ENCODE measurements around the gene SNRNP27. TPM values are rescaled to one million over a fixed set of nuclear protein-coding genes. Genes with fewer than 3 reads are reported as not detected.

The SNRNP27 gene
- total and polyA plus RNA-seq, 9 donors, result 62.6 to 73.9 (median 69.7) TPM

- no peaks in the 10 kb centered on the region for H3K9me3 ChIP-seq (replicated peaks; ENCODE audit: control insufficient read depth, low read depth, low read length)
- H3K27me3 ChIP-seq (ENCODE audit: control insufficient read depth, insufficient read depth, low read length), result no peaks in the 10 kb centered on the region
- H3K4me1 ChIP-seq (ENCODE audit: control insufficient read depth, insufficient read depth, low read length), result peaks cover 4% of the 10 kb centered on the region
- H3K36me3 ChIP-seq (ENCODE audit: control insufficient read depth, insufficient read depth, low read length), result peaks cover 5% of the 10 kb centered on the region
- H3K4me3 ChIP-seq (ENCODE audit: low read length), result peak within 1 kb of the TSS; percentile 91
- DNase-seq, result peak; percentile 27
- under 1% methylated on average over 69 of the region's 81 CpGs for WGBS (ENCODE audit: insufficient coverage)
- peak within 1 kb of the TSS; percentile 99 for H3K27ac ChIP-seq (ENCODE audit: low read length)
Measured at GRCh38 chr2:69914950-69915945, 21.5 kb downstream of the SNRNP27 start, which contains the start of gene MXD1. Gene MXD1, plus strand, starts transcription at chr2:69915109. Its CDS starts 222 bp downstream, at chr2:69915331.

GRCh38 chr2:69916106-69916505, 22.4 kb downstream of the SNRNP27 start:
- peaks cover 9% of the 10 kb centered on the region for H3K36me3 ChIP-seq (ENCODE audit: control insufficient read depth, insufficient read depth, low read length)
- no peak overlapping the region for H3K27ac ChIP-seq (ENCODE audit: low read length)

GRCh38 chr2:69917852-69918251, 24.1 kb downstream of the SNRNP27 start:
- 88% methylated on average over 1 of the region's 3 CpGs for WGBS (ENCODE audit: insufficient coverage)
- Histone ChIP-seq H3K27me3 (ENCODE audit: control insufficient read depth, insufficient read depth, low read length) (no peaks in the 10 kb centered on the region), H3K9me3 (replicated peaks; ENCODE audit: control insufficient read depth, low read depth, low read length) (no peaks in the 10 kb centered on the region), H3K4me3 (ENCODE audit: low read length) (no peak overlapping the region), H3K4me1 (ENCODE audit: control insufficient read depth, insufficient read depth, low read length) (peaks cover 4% of the 10 kb centered on the region), H3K36me3 (ENCODE audit: control insufficient read depth, insufficient read depth, low read length) (peaks cover 16% of the 10 kb centered on the region), H3K27ac (ENCODE audit: low read length) (no peak overlapping the region)
- DNase-seq, result peak; percentile 27

More at GRCh38 chr2:69916106-69916505, 22.4 kb downstream of the SNRNP27 start:
- H3K4me1 ChIP-seq (ENCODE audit: control insufficient read depth, insufficient read depth, low read length), result peaks cover 4% of the 10 kb centered on the region
- H3K27me3 ChIP-seq (ENCODE audit: control insufficient read depth, insufficient read depth, low read length), result no peaks in the 10 kb centered on the region
- H3K4me3 ChIP-seq (ENCODE audit: low read length), result no peak overlapping the region
- no CpG with 5 or more reads among the region's 2 CpGs for WGBS (ENCODE audit: insufficient coverage)
- H3K9me3 ChIP-seq (replicated peaks; ENCODE audit: control insufficient read depth, low read depth, low read length), result no peaks in the 10 kb centered on the region
- DNase-seq, result no peak

- H3K4me3 ChIP-seq (ENCODE audit: low read length), result no peak overlapping the region
- no CpG with 5 or more reads among the region's 3 CpGs for WGBS (ENCODE audit: insufficient coverage)
- H3K4me1 ChIP-seq (ENCODE audit: control insufficient read depth, insufficient read depth, low read length), result peaks cover 4% of the 10 kb centered on the region
- no peak for DNase-seq
- no peak overlapping the region for H3K27ac ChIP-seq (ENCODE audit: low read length)
- H3K9me3 ChIP-seq (replicated peaks; ENCODE audit: control insufficient read depth, low read depth, low read length), result no peaks in the 10 kb centered on the region
- H3K36me3 ChIP-seq (ENCODE audit: control insufficient read depth, insufficient read depth, low read length), result peaks cover 19% of the 10 kb centered on the region
- no peaks in the 10 kb centered on the region for H3K27me3 ChIP-seq (ENCODE audit: control insufficient read depth, insufficient read depth, low read length)
Measured at GRCh38 chr2:69918401-69918800, 24.6 kb downstream of the SNRNP27 start.

- DNase-seq, result no peak
- Histone ChIP-seq H3K4me3 (ENCODE audit: low read length) (no peak overlapping the region), H3K9me3 (replicated peaks; ENCODE audit: control insufficient read depth, low read depth, low read length) (no peaks in the 10 kb centered on the region), H3K36me3 (ENCODE audit: control insufficient read depth, insufficient read depth, low read length) (peaks cover 24% of the 10 kb centered on the region), H3K27me3 (ENCODE audit: control insufficient read depth, insufficient read depth, low read length) (no peaks in the 10 kb centered on the region), H3K27ac (ENCODE audit: low read length) (no peak overlapping the region), H3K4me1 (ENCODE audit: control insufficient read depth, insufficient read depth, low read length) (no peaks in the 10 kb centered on the region)
- WGBS (ENCODE audit: insufficient coverage), result 66% methylated on average over 3 of the region's 3 CpGs
Measured at GRCh38 chr2:69923116-69923515, 29.4 kb downstream of the SNRNP27 start.

- Histone ChIP-seq H3K4me1 (ENCODE audit: control insufficient read depth, insufficient read depth, low read length) (no peaks in the 10 kb centered on the region), H3K27ac (ENCODE audit: low read length) (no peak overlapping the region), H3K4me3 (ENCODE audit: low read length) (no peak overlapping the region), H3K27me3 (ENCODE audit: control insufficient read depth, insufficient read depth, low read length) (no peaks in the 10 kb centered on the region), H3K9me3 (replicated peaks; ENCODE audit: control insufficient read depth, low read depth, low read length) (no peaks in the 10 kb centered on the region), H3K36me3 (ENCODE audit: control insufficient read depth, insufficient read depth, low read length) (peaks cover 11% of the 10 kb centered on the region)
- WGBS (ENCODE audit: insufficient coverage), result no CpG with 5 or more reads among the region's 3 CpGs
- DNase-seq, result no peak
Measured at GRCh38 chr2:69926849-69927515, 33.2 kb downstream of the SNRNP27 start.

GRCh38 chr2:69931832-69932595, 38.3 kb downstream of the SNRNP27 start:
- no peaks in the 10 kb centered on the region for H3K4me1 ChIP-seq (ENCODE audit: control insufficient read depth, insufficient read depth, low read length)

GRCh38 chr2:69932596-69932922, 38.8 kb downstream of the SNRNP27 start:
- no peaks in the 10 kb centered on the region for H3K9me3 ChIP-seq (replicated peaks; ENCODE audit: control insufficient read depth, low read depth, low read length)
- DNase-seq, result no peak
- WGBS (ENCODE audit: insufficient coverage), result no CpG with 5 or more reads among the region's 1 CpG
- peaks cover 21% of the 10 kb centered on the region for H3K36me3 ChIP-seq (ENCODE audit: control insufficient read depth, insufficient read depth, low read length)
- H3K27ac ChIP-seq (ENCODE audit: low read length), result no peak overlapping the region
- H3K27me3 ChIP-seq (ENCODE audit: control insufficient read depth, insufficient read depth, low read length), result no peaks in the 10 kb centered on the region
- no peak overlapping the region for H3K4me3 ChIP-seq (ENCODE audit: low read length)
- no peaks in the 10 kb centered on the region for H3K4me1 ChIP-seq (ENCODE audit: control insufficient read depth, insufficient read depth, low read length)

More at GRCh38 chr2:69931832-69932595, 38.3 kb downstream of the SNRNP27 start:
- DNase-seq, result no peak
- H3K27ac ChIP-seq (ENCODE audit: low read length), result no peak overlapping the region
- WGBS (ENCODE audit: insufficient coverage), result 77% methylated on average over 7 of the region's 7 CpGs
- H3K9me3 ChIP-seq (replicated peaks; ENCODE audit: control insufficient read depth, low read depth, low read length), result no peaks in the 10 kb centered on the region
- H3K36me3 ChIP-seq (ENCODE audit: control insufficient read depth, insufficient read depth, low read length), result peaks cover 16% of the 10 kb centered on the region
- no peak overlapping the region for H3K4me3 ChIP-seq (ENCODE audit: low read length)
- H3K27me3 ChIP-seq (ENCODE audit: control insufficient read depth, insufficient read depth, low read length), result no peaks in the 10 kb centered on the region

GRCh38 chr2:69933254-69933828, 39.6 kb downstream of the SNRNP27 start:
- Histone ChIP-seq H3K27me3 (ENCODE audit: control insufficient read depth, insufficient read depth, low read length) (no peaks in the 10 kb centered on the region), H3K36me3 (ENCODE audit: control insufficient read depth, insufficient read depth, low read length) (peaks cover 25% of the 10 kb centered on the region), H3K4me3 (ENCODE audit: low read length) (no peak overlapping the region), H3K4me1 (ENCODE audit: control insufficient read depth, insufficient read depth, low read length) (no peaks in the 10 kb centered on the region), H3K27ac (ENCODE audit: low read length) (no peak overlapping the region), H3K9me3 (replicated peaks; ENCODE audit: control insufficient read depth, low read depth, low read length) (no peaks in the 10 kb centered on the region)
- no peak for DNase-seq
